ENCODE data around the gene TOM1L2.

Gene TOM1L2

DNA sequence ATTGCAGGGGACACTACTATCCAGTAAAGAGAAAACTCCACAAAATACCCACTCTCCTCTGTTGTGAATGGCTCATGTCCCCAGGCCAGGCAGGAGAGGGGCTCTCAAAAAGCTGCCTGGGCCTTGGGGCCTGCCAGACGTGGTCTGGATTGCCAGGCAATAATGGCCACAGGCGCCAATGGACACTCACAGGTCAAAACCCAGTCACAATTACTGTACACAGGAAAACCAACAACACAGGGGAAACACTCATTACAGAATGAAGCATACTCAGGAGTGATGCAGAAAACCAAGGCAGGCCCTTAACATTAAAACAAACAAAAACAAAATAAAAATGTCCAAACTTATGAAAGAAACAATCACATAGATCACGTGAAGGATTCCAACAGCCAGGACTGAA, 100.3 kb downstream of the TOM1L2 start:
- DNase-seq: no peak

DNA sequence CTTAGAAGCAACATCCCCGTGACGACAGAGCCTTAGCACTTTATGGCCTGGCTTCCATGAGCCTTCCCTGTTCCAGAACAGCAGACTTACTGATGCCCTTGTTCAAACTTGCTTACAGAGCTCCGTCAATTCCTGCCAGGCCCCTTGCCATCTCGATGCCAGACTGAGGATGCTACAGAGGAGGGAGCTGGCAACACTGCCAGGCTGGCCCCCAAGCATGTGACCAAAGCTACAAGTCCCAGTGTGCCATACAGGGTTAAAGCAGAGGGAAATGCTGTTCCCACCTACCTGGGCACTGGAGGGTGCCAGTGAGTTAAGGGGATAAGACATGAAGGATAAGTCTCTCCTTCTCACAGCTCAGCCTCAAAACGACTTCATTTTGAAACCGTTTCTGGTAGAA, 102.0 kb downstream of the TOM1L2 start:
- no peak for DNase-seq

DNA sequence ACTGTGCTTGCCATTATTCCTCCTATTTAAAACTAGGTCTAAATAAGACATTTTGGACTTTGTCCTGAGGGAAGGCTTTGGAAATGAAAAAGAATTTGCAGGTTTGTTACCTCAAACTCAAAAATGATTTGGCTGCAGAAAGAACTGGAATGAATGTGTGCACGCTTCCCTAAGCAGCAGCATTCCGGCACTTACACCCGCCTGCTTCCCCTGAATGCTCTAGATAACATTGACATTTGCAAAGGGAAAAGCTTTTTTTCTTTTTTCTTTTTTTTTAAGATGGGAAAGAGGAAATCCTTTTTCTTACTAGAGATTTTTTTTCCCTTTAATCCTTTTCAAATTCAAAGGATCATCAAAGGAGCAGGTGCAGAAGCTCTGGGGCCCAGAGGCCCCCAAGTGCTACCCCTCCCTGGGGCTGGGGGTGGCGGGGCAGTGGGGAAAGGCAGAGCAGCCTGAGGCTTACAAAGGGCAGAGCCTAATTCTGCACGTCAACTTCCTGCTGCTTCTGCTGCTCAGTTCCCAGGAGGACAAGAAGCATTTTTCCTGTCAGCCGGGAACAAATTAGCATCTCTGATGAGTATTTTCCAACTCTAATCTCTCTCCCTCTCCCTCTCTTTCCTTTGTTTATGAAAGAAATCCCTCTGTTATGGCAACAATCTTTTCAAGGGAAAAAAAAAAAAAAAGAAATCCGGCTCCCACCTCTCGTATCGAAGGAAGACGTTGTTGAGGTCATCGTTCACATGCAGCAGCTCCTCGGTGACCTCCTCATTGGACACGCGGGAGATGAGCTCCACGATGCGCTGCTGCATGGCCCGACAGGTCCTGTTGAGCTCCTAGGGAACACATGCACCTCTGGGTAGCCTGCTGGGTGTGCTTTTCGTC, 103.3 kb downstream of the TOM1L2 start:
- no peak for DNase-seq

DNA sequence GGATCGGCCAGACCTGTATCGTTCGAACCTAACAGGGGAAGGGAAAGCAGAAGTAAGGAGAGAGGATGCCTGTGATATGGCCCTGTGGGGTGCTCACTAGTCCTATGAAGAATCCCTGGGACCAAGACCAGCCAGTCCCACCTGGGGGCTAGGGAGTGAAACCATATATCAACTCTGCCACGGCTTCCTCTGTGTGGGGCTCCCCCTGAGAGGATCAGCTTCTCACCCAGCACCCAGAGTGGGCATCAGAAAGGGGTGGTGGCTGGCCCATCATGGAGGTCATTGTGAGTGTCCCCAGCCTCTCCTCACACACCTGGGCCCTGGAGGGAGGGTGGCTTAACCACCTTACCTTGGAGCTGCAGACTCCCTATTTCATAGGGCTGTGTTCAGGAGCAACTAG, 105.3 kb downstream of the TOM1L2 start:
- no peak for DNase-seq

DNA sequence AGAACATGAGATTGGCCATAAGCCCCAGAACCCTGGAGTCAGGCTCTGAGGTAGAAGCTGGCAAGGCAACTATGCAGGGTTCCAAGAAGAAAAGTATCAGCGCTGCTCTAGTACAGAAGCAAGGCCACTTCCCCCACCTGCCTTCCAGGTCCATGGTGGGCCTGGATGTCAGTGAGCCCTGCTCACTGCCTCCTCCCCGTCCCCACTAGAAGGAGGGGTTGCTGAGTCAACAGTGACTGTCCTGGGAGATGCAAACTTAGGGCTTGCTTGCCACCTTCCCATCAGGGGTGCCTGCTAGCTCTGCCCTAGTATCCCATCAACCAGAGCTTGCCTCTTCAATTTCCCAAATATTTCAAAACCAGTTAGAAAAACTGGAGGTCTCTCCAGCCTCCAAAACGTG, 105.8 kb downstream of the TOM1L2 start:
- no peak for DNase-seq

DNA sequence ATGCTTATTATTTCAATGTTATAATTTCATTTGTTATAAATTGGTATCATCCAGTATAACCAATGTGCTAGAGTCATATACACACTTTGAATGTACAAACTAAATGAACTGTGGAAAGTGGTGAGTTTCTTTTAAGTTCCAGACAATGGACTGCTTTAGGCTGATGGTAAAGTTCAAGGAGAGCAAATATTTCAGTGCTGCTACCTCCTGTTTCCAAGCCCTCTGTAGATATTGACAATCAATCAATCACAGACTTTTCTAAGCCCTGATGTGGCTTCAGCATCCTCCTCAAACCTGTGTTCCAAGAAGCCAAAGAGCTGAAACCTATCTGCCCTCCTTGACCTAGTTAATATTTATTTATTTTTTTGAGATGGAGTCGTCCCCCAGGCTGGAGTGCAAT, 107.2 kb downstream of the TOM1L2 start:
- DNase-seq: no peak

DNA sequence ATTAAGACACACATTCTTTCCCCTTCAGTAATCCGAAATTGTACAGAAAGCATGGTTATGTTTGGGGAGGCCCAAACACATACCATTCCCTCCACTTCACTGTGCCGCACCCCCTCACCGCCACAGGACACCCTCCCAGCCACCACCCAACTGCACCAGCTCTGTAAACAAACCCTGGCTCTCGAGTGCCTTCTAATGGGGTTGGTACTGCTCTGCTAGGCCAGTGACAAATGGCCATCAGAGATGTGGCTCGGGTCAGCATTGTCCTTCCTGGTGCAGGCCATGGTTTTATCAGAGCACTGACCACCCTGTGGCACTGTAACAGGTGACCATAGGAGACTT, 111.5 kb downstream of the TOM1L2 start:
- DNase-seq: no peak

DNA sequence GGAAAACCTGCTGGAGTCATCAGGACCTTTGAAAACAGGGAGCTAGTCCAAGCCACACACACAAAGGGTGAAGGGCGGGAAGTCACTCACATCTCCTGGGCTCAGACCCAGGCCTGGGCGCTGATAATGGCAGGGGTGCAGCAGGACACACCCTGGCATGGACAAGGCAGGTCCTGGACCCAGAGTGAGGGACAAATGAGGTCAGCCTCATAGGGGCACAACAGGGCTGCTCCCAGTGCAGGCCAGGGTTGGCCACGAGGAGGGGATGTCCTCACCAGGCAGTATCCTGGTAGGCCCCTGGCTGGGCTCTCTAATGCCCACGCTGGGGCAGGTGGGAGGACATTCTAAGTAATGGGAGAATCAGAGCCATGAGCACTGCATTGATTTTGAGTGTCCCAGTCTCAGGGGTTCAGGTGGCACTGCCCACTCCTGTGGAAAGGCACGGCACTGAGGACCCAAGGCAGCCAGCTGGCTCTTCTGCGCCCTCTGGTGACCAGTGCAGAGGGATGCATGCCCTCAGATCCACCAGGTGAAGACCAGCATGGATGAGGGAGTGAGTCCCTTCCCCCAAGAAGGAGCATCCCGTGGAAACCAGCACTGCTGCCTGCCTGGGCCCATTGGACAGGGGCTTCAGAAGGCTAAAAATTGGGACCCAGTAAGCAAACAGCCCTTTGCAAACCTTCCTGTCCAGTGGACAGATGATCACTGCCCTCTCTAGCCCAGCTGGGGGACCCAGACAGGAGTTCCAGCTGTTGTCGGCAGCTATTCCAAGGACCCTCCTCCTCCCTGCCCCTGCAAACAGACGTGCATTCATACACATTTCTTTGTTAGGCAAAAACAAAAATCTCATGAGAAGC, 112.1 kb downstream of the TOM1L2 start:
- DNase-seq: no peak

DNA sequence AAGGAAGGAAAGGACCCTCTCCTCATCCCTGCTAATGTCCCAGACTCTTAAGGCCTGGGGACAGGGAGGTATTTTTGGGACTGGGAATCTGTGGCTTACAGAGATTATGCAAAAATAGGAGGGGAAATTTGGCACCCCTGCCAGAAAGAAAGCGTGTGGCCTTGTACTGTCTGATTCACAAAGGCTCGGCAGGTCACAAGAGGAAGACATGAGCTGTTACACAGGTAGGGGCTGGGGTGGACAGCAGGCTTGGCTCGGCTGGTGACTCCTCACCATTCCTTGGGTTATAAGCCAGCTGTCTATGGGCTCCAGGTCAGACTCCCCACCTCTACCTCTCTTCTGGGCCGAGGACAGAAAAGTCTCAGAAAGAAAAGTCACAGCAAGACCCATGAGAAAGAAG, 114.7 kb downstream of the TOM1L2 start:
- DNase-seq: no peak

DNA sequence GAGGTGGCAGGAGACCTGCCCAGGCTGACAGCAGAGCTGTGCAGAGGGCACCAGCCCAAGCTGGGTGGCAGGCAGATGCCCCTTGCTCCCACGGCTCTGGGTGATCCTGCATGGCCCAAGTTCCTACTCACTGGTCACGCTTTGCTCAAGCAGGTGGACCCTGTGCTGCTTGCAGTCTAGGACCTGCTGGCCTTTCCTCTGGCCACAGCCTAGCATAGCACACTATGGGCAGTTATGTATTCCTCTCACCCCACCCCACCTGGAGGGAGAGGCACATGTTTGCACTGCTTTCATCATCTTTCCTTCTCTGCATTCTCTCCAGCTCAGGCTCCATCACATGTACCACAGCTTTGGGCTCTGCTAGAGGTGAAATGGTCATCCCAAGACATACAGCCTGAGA, 115.8 kb downstream of the TOM1L2 start:
- DNase-seq: no peak

DNA sequence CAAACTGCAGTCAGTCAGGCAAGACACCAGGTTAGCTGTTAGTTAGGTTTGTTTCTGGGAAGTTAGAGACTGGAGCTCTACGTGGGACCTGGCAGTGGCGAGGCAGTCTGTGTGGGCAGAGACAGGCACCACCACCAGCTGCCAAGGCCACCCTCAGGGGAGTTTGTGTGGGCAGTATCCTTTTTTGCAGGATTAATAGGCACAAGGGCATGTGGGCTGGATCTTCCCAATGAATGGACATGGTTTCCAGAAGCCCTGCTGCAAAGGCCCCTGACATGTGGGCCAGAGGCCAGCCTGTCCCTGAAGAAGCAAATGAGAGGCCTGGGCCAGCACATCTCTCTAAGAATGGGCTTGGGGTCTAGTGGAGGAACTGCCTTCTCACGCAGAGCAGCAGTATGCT, 116.2 kb downstream of the TOM1L2 start:
- DNase-seq: no peak

DNA sequence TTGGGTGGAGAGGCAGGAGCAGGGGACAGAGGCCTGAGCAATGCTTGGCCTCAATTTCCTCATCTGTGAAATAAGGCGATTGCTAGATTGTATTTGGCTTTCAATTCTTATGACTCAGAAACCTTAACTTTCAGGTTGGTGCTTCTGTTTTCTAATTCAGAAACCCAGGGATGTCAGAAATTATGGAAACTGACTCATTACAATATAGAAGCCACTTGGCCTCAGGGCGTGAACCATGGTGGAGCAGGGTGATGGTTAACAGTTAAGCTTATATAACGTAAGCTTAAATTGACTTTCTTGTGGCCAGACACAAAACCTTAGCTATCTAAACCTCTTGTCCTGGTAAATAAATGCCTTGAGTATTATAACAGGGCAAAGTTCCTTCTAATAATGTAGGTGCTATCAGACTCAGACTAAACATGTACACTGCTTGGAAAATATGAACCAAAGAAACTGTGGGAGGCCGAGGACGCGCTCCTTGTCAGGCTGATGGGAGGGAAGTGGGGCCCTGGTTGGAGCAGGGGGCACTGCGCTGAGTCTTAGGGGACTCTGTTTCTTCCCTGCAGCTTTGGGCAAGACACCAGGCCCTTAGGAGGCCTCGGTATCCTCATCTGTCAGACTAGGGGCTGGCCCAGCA, 118.3 kb downstream of the TOM1L2 start:
- DNase-seq: no peak

DNA sequence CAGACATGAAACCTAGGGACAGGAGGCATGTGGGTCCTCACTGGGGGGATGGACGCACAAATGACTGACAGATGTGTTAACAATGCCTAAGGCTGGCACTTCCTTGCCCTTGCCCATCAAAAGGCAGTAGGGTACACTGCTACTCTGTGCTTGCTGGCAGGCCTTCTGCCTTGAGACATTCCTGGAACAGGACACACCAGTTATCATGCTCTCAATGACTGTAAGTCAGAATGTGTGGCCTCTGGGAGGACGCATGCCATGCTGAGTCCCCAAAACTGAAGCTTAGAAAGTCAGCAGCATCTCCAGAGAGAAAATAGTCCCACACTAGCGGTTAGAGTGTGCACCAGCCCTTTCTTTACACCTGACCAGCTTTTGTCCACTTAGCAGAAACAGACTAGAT, 119.3 kb downstream of the TOM1L2 start:
- no peak for DNase-seq

DNA sequence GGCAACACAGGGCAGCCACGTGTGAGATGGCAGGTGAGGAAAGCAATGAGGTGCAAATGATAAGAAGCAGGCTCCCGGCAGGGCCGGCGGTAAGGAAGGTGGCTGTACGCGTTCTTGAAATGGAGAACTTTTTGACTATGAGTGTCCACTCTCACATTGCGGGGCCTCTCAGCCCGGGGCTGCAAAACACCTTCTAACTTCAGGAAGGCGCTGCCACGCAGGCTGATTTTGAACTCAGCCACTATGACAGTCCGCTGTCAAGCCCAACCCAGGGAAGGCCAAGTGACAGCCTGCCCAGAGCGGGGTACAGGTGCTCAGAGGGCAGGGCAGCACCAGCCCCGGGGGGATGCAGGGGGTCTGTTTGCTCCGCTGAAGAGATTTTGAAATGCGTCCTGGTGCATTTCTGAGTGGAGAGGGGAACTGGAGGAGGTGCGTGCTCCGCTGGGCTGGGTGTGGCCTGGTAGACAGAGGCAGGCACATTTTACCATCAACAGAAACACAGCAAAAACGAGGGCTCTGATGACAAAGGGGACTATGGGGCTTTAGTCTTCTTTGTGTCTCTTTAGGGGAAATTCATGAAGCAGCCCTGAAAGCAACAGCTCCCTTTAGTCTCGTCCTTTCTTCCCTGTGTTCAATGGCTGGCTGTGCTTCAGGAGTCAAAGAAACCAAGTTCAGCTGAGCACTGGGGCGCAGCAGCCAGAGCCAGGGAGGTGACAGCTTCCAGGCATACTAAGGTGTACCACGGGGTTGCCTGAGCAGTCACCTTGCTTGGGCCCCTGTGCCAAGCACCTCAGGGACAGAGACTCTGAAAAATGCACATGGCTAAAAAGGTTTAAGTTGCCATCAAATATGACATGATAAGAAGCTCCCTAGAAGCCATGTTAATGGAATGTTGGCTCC, 120.8 kb downstream of the TOM1L2 start:
- no peak for DNase-seq

DNA sequence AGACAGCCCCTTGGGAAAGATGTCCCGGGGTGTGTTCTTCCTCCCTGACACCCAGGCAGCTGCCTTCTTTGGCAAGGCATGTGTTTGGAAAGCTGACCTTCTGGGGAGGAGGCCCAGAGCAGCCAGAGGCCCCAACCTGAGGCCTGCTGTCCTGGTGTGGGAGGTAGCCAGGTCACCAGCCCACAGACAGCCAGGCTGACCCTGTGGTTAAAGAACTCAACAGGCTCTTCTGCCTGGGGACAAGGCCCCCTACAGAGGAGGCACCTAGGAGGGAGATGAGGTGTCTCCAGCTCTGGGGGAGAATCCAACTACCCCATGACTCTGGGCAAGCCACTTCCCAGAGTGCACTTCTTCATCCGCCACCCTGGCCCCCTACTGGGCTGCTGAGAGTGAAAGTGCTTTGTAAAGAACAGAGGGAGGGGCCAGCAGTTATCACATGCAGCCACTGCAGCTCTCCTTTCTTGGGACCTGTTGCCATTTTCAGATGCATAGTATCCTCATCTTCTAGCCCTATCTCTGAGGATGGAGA, 122.3 kb downstream of the TOM1L2 start:
- DNase-seq: peak; percentile 58

DNA sequence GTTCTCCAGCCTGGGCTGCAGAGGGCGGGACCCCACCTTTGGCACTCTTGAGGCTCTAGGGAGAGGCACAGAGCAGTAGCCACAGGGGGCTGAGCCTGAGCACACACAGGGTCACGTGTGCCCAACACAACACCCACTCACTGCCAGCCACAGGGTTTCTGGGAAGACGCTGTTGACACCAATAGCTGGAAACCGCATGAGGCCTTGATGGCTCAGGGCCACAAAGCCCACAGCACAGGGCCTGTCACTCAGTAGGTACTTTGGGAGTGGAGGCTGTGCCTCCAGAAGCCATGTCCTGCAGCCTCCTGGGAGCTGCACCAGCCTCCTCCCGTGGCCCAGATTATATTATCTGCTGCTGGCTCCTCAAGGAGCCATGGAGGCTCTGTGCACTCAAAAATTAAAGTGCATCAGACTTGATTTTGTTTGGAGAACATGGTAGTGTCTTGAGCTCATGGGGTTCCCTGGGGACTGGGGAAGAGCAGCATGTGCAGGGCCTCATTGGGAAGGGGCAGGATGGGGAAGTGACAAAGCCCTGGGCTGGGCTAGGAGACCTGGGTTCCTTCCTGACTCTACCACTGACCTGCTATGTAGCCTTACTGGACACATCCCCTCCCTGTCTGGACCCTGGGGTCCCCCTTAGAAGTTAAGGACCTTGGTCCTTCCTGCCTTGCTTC, 122.9 kb downstream of the TOM1L2 start:
- DNase-seq: peak; percentile 49

DNA sequence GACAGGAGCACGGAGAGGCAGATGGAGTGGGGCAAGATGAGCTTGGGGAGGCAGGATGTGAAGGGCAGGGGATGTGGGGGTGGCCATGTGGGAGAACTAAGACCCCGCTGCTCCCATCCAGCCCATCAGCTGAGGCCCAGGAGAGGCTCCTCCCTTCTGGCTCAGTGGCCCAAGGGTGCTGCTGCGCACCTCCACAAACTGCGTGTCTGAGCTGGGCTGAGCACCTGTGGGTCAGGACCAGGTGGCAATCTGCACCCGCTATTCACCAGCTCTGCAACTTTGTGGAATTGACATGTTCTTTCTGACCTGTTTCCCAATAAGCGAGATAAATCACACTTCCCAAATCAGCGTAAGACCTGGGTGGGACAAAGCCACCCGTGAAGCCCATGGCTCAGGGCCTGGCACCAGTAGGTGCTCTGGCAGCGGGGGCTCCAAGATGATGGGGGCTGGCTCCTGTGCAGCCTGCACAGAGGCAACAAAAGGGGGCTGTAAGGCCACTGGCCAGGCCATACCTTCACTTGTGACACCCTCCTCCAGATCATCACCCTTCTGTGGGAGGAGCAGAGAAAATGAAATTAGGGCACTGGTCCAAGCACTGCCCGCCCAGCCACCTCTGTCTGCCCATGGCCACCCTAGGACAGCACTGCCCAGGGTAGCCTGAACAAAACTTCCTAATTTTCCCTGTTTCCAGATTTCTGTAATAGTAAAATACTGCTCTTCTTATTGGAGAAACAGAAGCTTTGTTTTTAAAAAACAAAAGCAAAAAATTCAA, 123.7 kb downstream of the TOM1L2 start:
- DNase-seq: no peak

DNA sequence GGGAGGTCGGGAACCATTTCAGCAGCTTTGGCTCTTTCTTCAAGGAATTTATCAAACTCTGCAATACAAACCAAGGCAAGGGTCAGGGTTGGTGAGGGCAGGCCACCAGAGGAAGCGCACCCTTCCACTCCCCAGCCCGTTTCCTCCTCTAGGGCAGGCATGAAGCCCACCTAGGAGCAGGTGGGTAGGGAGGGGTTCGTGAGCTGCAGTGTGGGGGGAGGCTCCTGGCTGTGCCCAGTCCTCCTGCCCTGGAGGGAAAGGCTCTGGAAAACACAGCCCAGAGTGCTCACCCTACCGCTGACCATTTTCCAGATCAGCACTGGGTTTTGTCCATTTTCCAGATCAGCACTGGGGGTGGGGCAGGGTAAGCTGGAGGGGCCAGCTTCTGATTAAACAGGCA, 124.5 kb downstream of the TOM1L2 start:
- no peak for DNase-seq

DNA sequence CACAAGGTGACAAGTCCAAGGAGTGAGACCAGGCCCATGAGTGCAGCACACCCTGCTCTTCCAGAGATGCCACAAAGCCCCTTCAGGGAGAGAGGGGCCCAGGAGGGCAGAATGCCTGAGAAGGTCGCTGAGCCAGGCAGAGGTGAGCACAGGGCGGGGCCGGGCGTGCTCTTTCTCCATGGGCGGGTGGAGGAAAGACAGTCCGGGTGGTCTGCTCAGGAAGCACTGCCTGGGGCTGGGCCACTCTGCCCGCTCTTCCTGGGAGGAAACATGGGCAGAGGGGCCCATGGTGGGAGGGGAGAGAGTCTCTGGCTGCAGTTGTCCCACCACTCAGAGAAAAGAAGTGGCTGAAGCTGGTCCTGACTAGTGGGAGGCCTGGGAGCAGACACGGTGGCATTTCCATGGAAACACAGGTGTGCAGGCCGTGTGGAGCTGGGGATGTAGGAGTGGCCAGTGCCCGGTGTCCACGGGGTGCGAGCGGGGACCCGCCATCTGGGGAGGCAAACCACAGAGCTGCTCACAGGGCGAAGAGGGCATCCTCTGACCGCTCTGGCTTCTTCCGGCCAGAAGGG, 125.0 kb downstream of the TOM1L2 start:
- DNase-seq: no peak

DNA sequence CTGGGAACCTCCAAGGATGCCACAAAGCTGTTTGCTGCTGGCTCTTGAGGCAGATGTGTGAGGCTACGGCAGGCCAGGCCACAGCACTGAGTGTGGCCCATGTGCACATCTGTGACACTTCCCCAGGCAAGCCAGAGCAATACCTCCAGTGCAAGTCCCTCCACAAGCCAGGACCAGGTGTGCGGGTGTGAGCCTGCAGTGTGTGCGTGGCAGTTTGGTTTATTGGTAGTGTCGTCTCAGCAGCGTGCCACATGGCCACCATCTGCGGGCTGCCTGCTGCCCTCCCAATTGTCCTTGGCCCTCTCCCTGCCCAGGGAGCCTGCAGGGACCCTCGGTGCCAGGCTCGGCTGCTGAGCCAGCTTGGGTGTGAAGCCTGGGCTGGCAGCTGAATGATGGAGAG, 125.6 kb downstream of the TOM1L2 start:
- no peak for DNase-seq

DNA sequence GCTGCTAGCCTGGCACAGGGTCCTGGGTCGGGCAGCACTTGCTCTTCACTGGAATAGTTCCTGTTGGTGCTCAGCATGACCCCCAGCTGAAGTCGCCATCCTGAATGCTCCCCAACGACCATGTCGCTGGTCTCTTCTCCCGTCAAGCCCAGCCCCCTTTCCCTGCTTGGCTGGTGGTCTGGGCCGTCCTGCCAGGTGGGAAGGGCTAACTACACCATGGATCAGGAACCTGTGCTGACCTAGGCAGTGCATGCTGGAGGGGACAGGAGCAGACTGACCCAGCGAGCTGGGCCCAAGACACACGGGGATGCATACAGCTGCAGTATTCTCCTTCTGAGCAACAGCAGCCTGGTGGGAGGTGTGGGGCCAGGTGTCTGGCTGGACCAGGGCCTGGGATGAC, 126.2 kb downstream of the TOM1L2 start:
- DNase-seq: no peak
